SK-N-MC (cell line): ENCODE results near the gene REXO5.

Experiments
- DNase-seq: peaks from one replicate; pipeline ENCODE4 v3.0.0-alpha.2; 2011; ENCODE audit warnings: low read depth, low spot score
- H3K27ac ChIP-seq: fragments of 200-600 bp; sonication (generic); 2 replicates; pipeline ENCODE4 v1.5.1; 2016; ENCODE audit warnings: mixed run types
- H3K36me3 ChIP-seq: fragments of 200-600 bp; sonication (generic); 2 replicates; pipeline ENCODE4 v1.6.1; 2017; ENCODE audit warnings: antibody characterized with exemption, low read length, mixed read lengths; ENCODE audit not compliant: insufficient read depth
- H3K4me3 ChIP-seq: fragments of 200-600 bp; sonication (generic); 2 replicates; pipeline ENCODE4 v1.5.1; 2016
- H3K9ac ChIP-seq: fragments of 200-600 bp; sonication (generic); 2 replicates; pipeline ENCODE4 v1.8.0; 2017; ENCODE audit warnings: mixed run types, mixed read lengths; ENCODE audit not compliant: insufficient read length
- H3K9me3 ChIP-seq: fragments of 200-600 bp; sonication (generic); 2 replicates; pipeline ENCODE4 v1.6.1; 2017; ENCODE audit warnings: low read depth, mild to moderate bottlenecking, antibody characterized with exemption, low read length, moderate library complexity, mixed read lengths
- EZH2 ChIP-seq: fragments of 200-600 bp; sonication (generic); IDR thresholded peaks from one replicate; pipeline ENCODE4 v1.6.1; 2017; ENCODE audit warnings: antibody characterized with exemption
- FOXP2 ChIP-seq: optimal IDR thresholded peaks from 2 replicates; pipeline ENCODE3; 2011; ENCODE audit warnings: mild to moderate bottlenecking, moderate library complexity; ENCODE audit not compliant: insufficient read depth; ENCODE audit errors: extremely low read length, control extremely low read depth
- POLR2AphosphoS5 ChIP-seq: IDR thresholded peaks from 2 replicates; pipeline ENCODE4 v1.6.1; 2012; ENCODE audit warnings: mild to moderate bottlenecking, low read depth, low read length, borderline replicate concordance

The REXO5 gene

DNA sequence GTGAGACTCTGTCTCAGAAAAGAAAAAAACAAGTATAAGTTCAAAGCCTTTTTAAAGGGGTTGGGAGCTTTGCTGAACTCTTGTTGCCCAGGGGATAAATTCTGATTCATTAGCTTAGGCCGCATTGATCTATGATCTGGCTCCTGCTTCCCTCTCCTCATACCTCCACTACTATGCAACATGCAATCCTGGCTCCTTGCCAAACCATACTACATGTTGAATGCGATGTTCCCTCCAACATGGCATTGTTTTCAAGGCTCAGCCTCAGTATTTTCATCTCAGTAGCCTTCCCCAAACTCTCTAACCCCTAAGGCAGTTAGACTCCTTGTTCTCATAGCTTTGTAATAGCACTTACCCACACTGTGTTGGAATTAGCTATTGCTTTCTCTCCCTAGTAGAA is 6.2 kb downstream of the REXO5 start:
- Histone ChIP-seq H3K27ac (no peak overlapping the region), H3K9me3 (no peaks in the 10 kb centered on the region), H3K4me3 (no peak overlapping the region), H3K36me3 (no peaks in the 10 kb centered on the region), H3K9ac (no peak overlapping the region)
- DNase-seq: no peak
- TF ChIP-seq EZH2 (no peak), POLR2AphosphoS5 (no peak), FOXP2 (no peak)

- Histone ChIP-seq H3K4me3 (no peak overlapping the region), H3K36me3 (no peaks in the 10 kb centered on the region), H3K9me3 (no peaks in the 10 kb centered on the region), H3K9ac (no peak overlapping the region), H3K27ac (no peak overlapping the region)
- no peak for TF ChIP-seq FOXP2
- no peak for DNase-seq
Observed at GRCh38 chr16:20814784-20815183, 8.5 kb downstream of the REXO5 start.

DNA sequence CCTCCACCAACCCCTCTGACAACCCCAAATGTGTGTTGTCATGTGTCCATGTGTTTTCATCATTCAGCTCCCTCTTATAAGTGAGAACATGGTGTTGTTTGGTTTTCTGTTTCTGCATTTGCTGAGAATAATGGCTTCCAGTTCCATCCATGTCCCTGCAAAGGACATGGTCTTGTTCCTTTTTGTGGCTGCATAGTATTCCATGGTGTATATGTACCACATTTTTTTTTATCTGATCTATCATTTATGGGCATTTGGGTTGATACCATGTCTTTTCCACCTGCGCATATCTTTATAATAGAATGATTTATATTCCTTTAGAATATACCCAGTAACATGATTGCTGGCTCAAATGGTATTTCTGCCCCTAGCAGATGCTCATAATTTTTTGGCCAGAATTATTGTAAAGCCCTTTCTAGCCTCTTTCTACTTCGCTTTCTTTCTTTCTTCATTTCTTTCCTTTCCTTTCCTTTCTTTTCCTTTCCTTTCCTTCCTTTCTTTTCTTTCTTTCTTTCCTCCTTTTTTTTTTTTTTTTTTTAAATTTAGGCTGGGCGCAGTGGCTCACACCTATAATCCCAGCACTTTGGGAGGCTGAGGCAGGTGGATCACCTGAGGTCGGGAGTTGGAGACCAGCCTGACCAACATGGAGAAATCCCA is 12.7 kb downstream of the REXO5 start:
- H3K36me3 ChIP-seq: no peaks in the 10 kb centered on the region
- H3K27ac ChIP-seq: no peak overlapping the region
- TF ChIP-seq POLR2AphosphoS5 (no peak), EZH2 (no peak), FOXP2 (no peak)
- DNase-seq: no peak
- H3K9ac ChIP-seq: no peak overlapping the region
- H3K4me3 ChIP-seq: no peak overlapping the region
- H3K9me3 ChIP-seq: no peaks in the 10 kb centered on the region

DNA sequence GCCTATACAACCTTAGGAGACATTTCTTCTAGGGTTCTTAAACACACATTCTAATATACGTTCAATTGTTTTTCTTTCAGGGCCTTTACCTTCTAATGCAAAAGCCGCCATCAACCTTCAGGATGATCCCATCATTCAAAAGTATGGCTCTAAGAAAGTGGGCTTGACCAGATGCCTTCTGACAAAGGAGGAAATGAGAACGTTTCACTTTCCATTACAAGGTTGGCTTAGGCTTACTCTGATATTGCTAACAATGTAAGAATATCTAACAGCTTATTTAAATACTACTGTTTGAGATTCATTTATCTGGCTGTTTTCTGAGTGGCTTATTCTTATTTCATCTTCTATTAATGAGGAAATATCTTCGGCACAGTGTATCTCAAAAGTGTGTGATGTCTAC is 15.4 kb downstream of the REXO5 start:
- Histone ChIP-seq H3K36me3 (no peaks in the 10 kb centered on the region), H3K9me3 (no peaks in the 10 kb centered on the region), H3K27ac (no peak overlapping the region), H3K4me3 (no peak overlapping the region), H3K9ac (no peak overlapping the region)
- TF ChIP-seq POLR2AphosphoS5 (no peak), FOXP2 (no peak), EZH2 (no peak)
- DNase-seq: no peak

DNA sequence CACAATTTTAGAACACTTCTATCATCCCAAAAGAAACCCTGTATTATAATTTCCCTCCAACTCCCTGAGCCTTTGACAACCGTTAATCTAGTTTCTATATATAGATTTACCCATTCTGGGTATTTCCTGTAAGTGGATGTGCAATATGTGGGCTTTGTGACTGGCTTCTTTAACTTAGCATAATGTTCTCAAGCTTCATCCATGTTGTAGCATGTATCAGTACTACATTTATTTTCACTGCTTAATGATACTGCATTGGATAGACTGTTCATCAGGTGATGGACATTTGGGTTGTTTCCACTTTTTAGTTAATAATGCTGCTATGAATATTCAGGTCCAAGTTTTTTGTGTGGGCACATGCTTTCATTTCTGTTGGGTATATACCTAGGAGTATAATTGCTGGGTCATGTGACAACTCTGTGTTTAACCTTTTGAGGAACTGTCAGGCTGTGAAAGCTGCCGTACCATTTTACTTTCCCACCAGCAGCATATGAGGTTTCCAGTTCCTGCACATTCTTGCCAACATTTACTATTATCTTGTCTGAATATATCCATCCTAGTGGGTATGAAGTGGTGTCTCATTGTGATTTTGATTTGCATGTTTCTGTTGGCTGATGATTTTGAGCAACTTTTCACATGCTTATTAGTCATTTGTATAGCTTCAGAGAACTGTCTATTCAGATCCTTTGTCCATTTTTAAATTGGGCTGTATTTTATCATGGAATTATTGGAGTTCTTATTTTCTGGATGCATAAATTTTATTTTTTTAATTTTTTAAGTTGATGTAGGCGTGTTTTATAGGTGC is 16.4 kb downstream of the REXO5 start:
- H3K9me3 ChIP-seq: no peaks in the 10 kb centered on the region
- H3K27ac ChIP-seq: no peak overlapping the region
- peaks cover 3% of the 10 kb centered on the region; the same call in 1 of the 2 replicates for H3K36me3 ChIP-seq
- TF ChIP-seq EZH2: no peak
- no peak for TF ChIP-seq FOXP2
- TF ChIP-seq POLR2AphosphoS5: no peak
- no peak for DNase-seq
- H3K9ac ChIP-seq: no peak overlapping the region
- no peak overlapping the region for H3K4me3 ChIP-seq

DNA sequence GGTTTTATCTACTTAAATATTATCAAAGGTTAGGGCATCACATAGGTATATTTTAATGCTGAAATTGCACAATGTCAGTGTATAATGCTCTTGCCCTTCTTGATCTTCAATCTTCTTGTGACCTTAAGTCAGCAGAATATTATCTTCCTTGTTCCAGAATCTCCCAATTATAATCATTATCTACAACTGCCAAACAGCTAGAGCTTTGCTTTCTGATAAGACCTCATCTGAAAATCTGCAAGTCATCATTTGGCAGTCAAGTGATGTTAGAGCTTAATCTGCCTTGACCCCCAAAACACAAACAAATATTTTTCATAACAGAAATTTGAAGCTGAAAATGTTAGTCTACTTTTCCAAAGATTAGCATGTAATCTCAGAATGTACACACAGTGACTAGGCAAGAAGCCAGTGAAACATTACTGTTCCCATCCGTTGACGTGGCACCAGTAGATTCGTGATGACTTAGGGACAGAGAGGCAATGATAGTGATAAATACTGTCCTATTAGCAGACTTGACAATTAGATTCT is 19.8 kb downstream of the REXO5 start:
- Histone ChIP-seq H3K27ac (no peak overlapping the region), H3K4me3 (no peak overlapping the region), H3K9ac (no peak overlapping the region), H3K9me3 (no peaks in the 10 kb centered on the region), H3K36me3 (peaks cover 3% of the 10 kb centered on the region; the same call in 1 of the 2 replicates)
- DNase-seq: no peak
- no peak for TF ChIP-seq POLR2AphosphoS5

DNA sequence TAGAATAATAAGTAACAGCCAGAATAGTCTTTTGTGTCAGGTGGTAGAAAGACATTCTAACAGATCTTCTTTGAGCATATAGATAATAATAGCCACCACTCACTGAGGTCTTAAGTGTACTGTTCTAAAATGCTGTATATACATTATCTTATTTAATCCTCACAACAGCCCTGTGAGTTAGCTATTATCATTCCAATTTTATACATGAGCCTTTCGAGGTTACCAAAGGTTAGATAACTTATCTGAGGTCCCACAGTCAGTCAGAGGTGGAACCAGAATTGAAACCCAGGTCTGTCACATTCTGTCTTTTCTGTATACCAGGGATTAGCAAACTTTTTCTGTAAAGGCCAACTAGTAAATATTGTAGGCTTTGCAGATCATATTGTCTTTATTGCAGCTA is 23.2 kb downstream of the REXO5 start:
- TF ChIP-seq POLR2AphosphoS5 (no peak), FOXP2 (no peak), EZH2 (no peak)
- DNase-seq: no peak
- Histone ChIP-seq H3K4me3 (no peak overlapping the region), H3K36me3 (peaks cover 3% of the 10 kb centered on the region; the same call in 1 of the 2 replicates), H3K9me3 (no peaks in the 10 kb centered on the region), H3K27ac (no peak overlapping the region), H3K9ac (no peak overlapping the region)

DNA sequence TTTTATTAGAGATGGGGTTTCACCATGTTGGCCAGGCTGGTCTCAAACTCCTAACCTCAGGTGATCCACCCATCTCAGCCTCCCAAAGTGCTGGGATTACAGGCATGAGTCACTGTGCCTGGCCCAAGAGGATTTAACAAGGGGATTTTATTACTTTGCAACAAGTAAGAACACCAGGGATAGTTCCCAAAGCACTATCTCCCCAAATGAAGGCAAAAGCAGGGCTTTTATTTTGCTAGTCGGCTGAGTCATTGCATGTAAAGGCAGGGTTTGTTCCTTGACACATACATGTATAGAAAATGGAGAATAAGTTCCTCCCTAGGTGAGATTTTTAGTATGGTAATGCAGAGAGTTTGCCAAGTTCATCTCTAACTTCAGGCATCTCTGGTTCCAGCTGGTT is 24.0 kb downstream of the REXO5 start:
- H3K4me3 ChIP-seq: no peak overlapping the region
- peaks cover 3% of the 10 kb centered on the region; the same call in 1 of the 2 replicates for H3K36me3 ChIP-seq
- DNase-seq: no peak
- no peak overlapping the region for H3K9ac ChIP-seq
- TF ChIP-seq POLR2AphosphoS5: no peak
- TF ChIP-seq FOXP2: no peak
- no peak for TF ChIP-seq EZH2
- no peak overlapping the region for H3K27ac ChIP-seq
- no peaks in the 10 kb centered on the region for H3K9me3 ChIP-seq
